ENCODE measurements around the gene GPR150. TPM values are rescaled to one million over a fixed set of nuclear protein-coding genes. Genes with fewer than 3 reads are reported as not detected.

Gene GPR150
- total RNA-seq, result under 1 TPM in 1 of 2 donors, not detected in 1; 0.10 TPM
- long read RNA-seq, result 0 reads

DNA sequence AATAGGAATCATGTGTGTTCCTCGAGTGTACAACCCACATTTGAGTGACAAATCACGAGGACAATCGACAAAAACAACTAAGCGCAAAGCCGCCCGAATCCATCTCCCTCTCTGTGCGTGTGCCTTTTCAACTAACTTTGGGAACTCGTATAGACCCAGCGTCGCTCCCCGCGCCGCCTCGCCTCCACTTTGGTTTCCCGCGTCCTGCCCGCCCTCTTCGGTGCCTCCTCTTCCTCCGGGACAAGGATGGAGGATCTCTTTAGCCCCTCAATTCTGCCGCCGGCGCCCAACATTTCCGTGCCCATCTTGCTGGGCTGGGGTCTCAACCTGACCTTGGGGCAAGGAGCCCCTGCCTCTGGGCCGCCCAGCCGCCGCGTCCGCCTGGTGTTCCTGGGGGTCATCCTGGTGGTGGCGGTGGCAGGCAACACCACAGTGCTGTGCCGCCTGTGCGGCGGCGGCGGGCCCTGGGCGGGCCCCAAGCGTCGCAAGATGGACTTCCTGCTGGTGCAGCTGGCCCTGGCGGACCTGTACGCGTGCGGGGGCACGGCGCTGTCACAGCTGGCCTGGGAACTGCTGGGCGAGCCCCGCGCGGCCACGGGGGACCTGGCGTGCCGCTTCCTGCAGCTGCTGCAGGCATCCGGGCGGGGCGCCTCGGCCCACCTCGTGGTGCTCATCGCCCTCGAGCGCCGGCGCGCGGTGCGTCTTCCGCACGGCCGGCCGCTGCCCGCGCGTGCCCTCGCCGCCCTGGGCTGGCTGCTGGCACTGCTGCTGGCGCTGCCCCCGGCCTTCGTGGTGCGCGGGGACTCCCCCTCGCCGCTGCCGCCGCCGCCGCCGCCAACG is at the start of gene GPR150:
GPR150 (plus strand) TSS at position 58 of the 840 bp plus-strand sequence; CDS start at position 247, 189 bp downstream.
- DNase-seq, result peak; percentile 68
- intact Hi-C loops (cut with DNase I), result no loop called here
- ATAC-seq, result peak; percentile 67

DNA sequence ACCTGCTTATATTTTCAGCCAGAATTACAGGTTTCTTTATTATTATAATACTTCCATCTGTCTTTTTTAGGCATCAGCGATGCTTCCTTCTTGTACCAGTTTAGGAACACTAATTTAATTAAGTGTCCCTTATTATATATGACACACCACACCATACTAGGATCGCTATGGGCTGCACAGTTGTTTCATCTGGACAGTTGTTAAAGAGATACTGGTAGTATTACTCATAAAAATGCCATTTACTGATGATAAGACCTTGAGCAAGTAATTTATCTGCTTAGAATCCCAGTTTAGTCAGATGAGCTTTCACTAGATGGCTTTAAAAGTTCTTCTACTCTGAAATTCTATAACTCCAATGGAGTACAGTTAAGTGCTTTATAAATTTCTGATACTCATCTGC is 47.9 kb upstream of the GPR150 start:
- intact Hi-C loops (cut with DNase I), result no loop called here
- no peak for ATAC-seq

GRCh38 chr5:95581576-95581975 is 38.3 kb upstream of the GPR150 start:
- ATAC-seq (no peak), DNase-seq (no peak)
- intact Hi-C loops (cut with DNase I), result no loop called here

More for the DNA sequence above, 47.9 kb upstream of the GPR150 start:
- DNase-seq, result no peak

DNA sequence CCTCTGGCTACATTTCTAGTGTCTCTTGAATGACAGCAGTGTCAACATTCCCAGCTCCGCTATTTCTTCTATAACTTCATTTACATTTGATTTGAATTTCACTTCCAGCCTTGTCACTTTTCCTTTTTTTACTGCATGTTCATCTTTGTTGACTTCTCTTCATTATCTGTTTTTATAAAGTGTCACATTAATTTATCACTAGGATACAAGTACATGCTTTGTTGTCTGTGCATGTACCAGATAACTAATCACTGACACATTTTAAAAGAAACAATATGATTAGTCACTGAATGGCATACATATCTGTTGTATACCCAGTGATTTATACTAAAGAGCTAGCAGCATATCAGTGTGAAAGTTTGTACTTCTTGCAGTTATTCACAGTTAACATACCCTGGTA is 35.9 kb upstream of the GPR150 start:
- DNase-seq (no peak), ATAC-seq (no peak)
- intact Hi-C loops (cut with DNase I), result no loop called here

- intact Hi-C loops (cut with DNase I), result no loop called here
- no peak for DNase-seq
- no peak for ATAC-seq
Measured at GRCh38 chr5:95590880-95591279, 29.0 kb upstream of the GPR150 start.

GRCh38 chr5:95591490-95591901 is 28.4 kb upstream of the GPR150 start:
- no peak for ATAC-seq
- DNase-seq, result no peak
- intact Hi-C loops (cut with DNase I), result no loop called here

GRCh38 chr5:95595289-95595931 is 24.5 kb upstream of the GPR150 start:
- DNase-seq (no peak), ATAC-seq (no peak)
- intact Hi-C loops (cut with DNase I), result no loop called here

DNA sequence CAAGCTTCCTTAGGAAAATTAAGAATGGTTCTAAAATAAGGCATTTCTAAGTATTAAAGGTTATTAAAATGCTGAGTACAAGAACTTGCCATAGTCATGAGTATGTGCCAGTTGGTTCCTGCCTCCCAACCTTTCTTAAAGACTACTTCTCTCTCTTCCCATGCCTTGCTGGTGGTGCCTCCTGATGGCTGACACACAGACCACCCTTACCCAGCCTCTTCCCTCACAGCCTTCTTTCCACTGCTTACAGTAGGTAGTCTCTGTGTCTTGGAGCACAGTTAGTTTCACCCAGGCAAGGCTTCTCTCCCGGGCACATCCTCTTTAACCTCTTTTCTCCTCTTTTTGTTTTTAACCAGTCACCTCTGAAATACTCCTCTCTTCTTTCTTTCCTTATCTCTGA is 20.6 kb upstream of the GPR150 start:
- DNase-seq (no peak), ATAC-seq (no peak)
- intact Hi-C loops (cut with DNase I), result no loop called here

- ATAC-seq (no peak), DNase-seq (no peak)
- intact Hi-C loops (cut with DNase I), result no loop called here
Measured at GRCh38 chr5:95600557-95600956, 19.3 kb upstream of the GPR150 start.

GRCh38 chr5:95605786-95606185 is 14.1 kb upstream of the GPR150 start:
- ATAC-seq (no peak), DNase-seq (no peak)
- intact Hi-C loops (cut with DNase I), result no loop called here

GRCh38 chr5:95606419-95606818 is 13.5 kb upstream of the GPR150 start:
- DNase-seq (no peak), ATAC-seq (no peak)
- intact Hi-C loops (cut with DNase I), result no loop called here

- ATAC-seq, result no peak
- intact Hi-C loops (cut with DNase I), result no loop called here
- DNase-seq, result no peak
Measured at GRCh38 chr5:95609711-95610110, 10.2 kb upstream of the GPR150 start.

DNA sequence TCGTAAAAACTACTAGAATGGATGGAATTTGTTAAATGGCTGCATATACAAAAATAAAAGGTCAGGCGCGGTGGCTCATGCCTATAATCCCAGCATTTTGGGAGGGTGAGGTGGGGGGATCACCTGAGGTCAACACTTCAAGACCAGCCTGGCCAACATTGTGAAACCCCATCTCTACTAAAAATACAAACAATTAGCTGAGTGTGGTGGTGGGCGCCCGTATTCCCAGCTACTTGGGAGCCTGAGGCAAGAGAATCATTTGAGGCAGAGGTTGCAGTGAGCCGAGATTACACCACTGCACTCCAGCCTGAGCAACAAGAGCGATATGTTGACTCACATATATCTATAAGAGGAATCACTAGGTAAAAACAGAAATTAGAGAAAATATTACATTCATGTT is 9.3 kb upstream of the GPR150 start:
- DNase-seq (no peak), ATAC-seq (no peak)
- intact Hi-C loops (cut with DNase I), result no loop called here

GRCh38 chr5:95611396-95611795 is 8.5 kb upstream of the GPR150 start:
- intact Hi-C loops (cut with DNase I), result no loop called here
- ATAC-seq (no peak), DNase-seq (no peak)

DNA sequence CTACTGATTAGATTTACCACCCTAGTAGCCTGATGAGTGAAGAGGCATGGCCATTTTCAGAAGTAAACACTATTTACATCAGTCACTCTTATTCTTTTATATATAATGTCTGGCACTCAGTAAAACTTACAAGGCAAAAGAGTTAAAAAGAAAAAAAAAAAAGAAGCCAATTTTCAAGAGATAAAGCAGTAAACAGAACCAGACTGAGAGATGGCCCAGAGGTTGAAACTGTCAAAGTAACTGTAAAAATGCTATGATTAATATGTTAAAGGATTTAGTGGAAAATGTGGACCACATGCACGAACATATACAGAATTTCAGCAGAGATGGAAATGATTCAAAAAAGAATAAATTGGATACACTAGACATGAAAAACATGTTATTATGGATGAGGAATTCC is 6.4 kb upstream of the GPR150 start:
- intact Hi-C loops (cut with DNase I), result no loop called here
- ATAC-seq (no peak), DNase-seq (no peak)

DNA sequence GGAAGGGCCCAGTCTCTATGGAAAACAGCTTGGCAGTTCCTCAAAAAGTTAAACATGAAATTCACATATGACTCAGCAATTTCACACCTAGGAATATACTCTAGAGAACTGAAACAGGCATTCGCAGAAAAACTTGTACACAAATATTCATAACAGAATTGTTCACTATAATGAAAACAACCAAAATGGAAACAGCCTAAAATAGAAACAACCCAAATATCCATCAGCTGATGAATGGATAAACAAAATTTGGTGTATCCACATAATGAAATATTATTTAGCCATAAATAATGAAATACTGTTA is 4.8 kb upstream of the GPR150 start:
- intact Hi-C loops (cut with DNase I), result no loop called here
- ATAC-seq, result no peak
- no peak for DNase-seq

DNA sequence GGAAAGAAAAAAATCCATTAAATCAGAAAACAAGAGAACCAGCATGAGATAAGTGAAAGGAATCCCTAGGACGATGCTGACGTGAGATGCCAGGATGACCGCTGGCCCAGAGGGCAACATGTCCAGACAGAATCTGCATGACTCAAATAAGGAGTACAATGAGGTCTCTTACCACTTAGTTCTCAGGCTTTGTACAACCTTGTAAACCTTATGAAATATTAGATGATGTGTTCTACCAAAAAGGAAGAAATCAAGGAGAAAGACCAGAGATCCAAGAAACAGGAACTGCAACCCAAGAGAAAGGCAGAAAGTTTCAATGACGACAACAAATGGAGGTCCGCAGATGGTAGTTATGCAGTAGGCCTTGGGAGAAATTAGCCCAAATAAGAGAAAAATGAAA is 2.8 kb upstream of the GPR150 start:
- DNase-seq (no peak), ATAC-seq (no peak)
- intact Hi-C loops (cut with DNase I), result no loop called here

- DNase-seq (no peak), ATAC-seq (no peak)
- intact Hi-C loops (cut with DNase I), result no loop called here
Measured at GRCh38 chr5:95619096-95619495, 791 bp upstream of the GPR150 start.

DNA sequence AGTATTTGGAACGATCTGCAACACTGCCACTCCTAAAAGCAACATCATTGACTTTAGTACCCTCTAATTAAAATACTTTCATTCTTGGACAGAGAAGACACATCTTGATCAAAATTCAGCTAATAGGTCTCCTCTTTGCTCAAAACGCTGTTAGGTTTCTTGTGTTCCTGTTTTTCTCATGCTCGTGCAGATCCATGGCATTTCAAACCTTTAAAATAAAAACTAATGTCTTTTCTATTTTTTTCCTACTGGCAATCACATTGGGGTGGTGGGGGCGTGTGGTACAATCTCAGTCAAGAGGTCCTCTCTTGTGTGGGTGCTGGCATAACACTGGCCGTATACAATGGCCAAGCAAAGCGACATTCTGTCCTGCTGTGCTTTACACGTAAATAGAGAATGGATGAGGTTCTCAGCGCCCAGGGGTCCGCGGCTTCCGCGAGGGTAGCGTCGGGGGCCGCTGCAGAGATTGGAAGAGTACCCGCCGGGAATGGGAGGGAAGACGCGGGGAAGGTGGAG is 315 bp upstream of the GPR150 start:
- ATAC-seq, result peak in 1 of 2 donors; percentile 15
- DNase-seq, result no peak
- intact Hi-C loops (cut with DNase I), result no loop called here

DNA sequence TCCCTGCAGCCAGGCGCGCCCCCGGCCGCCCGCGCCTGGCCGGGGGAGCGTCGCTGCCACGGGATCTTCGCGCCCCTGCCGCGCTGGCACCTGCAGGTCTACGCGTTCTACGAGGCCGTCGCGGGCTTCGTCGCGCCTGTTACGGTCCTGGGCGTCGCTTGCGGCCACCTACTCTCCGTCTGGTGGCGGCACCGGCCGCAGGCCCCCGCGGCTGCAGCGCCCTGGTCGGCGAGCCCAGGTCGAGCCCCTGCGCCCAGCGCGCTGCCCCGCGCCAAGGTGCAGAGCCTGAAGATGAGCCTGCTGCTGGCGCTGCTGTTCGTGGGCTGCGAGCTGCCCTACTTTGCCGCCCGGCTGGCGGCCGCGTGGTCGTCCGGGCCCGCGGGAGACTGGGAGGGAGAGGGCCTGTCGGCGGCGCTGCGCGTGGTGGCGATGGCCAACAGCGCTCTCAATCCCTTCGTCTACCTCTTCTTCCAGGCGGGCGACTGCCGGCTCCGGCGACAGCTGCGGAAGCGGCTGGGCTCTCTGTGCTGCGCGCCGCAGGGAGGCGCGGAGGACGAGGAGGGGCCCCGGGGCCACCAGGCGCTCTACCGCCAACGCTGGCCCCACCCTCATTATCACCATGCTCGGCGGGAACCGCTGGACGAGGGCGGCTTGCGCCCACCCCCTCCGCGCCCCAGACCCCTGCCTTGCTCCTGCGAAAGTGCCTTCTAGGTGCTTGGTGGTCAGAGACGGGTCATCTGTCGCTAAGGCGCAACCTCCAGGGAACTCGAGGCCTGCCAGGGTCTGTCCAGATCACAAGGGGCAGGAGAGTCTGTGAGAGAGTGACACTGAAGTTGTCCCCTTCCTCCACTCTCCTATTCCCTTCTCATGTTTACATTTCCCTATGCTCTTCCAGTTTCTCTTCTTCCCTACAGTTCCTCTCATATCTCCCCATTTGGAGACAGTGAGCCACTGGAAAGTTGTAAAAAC is 1.3 kb downstream of the GPR150 start:
- ATAC-seq, result peak; percentile 54 to 69
- intact Hi-C loops (cut with DNase I), result no loop called here
- peak; percentile 37 for DNase-seq

All from left cardiac atrium (tissue), 4 donors.